ENCODE results near the gene NOVA1. TPM values are rescaled to one million over a fixed set of nuclear protein-coding genes. Genes with fewer than 3 reads are reported as not detected.

Gene NOVA1
- polyA plus RNA-seq, 3 donors, result 0.90 to 24.0 (median 5.5) TPM

DNA sequence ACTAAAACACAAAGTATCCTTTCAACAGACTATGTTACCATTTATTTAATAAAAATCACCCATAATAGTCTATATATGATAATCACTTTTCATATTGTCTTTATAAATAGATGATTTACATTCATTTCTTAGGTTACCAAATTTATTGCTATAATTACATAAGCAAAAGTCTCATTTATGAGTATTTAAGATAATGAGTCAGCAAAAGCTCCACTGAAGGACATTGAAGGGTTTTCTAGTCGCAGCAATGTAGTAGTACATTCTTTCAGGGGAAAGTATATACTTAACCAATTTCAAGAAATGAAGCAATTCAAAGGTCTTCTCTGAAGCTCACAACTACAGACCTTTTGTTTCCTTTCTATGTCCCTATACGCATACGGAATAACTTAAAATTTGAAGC lies 110.9 kb downstream of the NOVA1 start:
- H3K27ac ChIP-seq (ENCODE audit: low read depth, low read length), result no peak overlapping the region
- 89 to 92% (median 92%) methylated on average over 3 of the region's 3 CpGs for WGBS, 3 donors

DNA sequence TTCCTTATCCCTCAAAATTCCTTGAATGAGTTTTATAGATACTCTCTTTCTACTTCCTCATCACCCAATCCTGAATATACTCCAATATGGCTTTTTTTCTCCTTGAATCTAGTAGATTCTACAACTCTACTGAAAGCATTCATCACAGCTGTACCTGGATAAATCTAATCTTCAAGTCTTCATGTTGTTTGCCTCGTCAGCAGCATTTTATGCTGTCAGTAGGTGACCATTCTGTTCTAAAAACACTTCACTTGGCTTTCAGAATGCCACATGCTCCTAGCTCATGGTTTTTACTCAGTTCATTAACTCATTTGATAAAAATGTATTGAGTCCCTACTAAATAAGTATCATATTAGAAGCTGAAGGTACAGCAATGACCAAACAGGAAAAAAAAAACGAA lies 113.3 kb downstream of the NOVA1 start:
- WGBS, 3 donors, result 85 to 87% (median 86%) methylated on average over 2 of the region's 2 CpGs

DNA sequence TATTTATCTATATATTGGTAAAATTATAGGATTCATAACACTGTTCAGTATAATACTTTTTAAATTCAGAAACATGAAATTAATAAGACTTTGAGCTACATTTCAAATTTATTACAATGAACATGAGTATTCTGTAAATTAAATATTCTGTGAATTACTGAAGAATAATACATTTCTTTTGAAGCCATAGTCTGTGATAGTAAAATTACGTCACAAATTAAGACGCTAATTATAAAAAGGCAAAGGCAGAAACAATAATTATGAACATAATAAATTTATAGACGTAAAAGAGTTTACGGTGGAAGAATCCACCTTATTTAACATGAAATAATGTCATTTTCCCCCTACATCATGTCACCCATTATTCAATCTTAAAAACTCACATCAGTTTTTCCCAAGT lies 118.9 kb downstream of the NOVA1 start:
- H3K27ac ChIP-seq (ENCODE audit: low read depth, low read length), result no peak overlapping the region
- WGBS, 3 donors, result 94 to 96% (median 96%) methylated on average over 4 of the region's 4 CpGs

More for the DNA sequence above, 113.3 kb downstream of the NOVA1 start:
- no peak overlapping the region for H3K27ac ChIP-seq (ENCODE audit: low read depth, low read length)

DNA sequence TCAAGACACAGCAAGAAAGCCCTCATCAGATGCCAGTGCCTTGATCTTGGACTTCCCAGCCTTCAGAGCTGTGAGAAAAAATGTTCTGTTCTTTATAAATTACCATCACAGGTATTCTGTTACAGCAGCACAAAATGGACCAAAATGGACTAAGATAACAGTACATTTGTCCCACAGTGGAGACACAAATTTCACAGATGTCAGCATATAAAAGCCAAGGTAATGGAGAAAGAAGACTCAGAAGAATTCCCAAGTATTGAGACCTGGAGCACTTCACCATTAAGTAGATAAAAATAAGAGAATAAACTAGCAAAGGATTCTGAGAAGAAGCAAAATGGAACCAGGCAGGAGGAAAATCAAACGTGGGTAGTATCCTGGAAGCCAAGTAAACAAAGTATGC lies 131.0 kb downstream of the NOVA1 start:
- 57 to 70% (median 63%) methylated on average over 1 of the region's 1 CpG for WGBS, 3 donors
- H3K27ac ChIP-seq (ENCODE audit: low read depth, low read length), result no peak overlapping the region

DNA sequence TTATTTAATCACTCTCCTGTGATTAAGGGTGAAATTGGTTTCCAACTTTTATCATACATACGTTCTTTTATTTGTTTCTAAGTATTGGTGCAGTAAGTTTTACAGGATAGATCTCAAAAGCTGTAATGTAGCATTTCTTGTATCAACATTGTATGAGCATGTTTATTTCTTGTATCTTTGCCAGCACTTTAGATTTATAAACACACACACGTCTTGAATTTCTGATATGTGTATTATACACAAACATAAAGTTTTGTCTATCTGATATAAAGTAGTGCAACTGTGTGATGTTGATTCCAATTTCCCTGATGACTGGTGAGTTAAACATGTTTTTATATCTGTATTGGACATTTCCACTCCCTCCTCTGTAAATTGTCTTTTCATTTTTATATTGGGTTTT lies 134.7 kb downstream of the NOVA1 start:
- 42 to 61% (median 52%) methylated on average over 2 of the region's 2 CpGs for WGBS, 3 donors
- no peak overlapping the region for H3K27ac ChIP-seq (ENCODE audit: low read depth, low read length)

DNA sequence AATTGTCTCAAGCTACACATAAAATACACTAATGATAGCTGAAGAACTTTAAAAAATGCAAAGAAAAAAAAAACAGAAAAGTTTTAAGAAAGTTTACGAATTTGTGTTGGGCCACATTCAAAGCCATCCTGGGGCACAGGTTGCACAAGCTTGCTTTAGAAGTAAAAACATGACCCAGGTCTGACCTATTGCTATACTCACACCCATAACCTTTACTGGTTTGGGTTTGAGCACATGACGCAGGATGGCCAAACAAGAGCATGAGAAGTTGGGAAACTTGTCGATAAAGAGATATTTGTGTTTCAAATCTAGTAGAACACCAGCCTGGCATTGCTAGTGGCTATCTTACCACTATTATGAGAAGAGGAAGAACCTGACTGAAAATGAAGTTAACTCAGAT lies 143.7 kb downstream of the NOVA1 start:
- H3K27ac ChIP-seq (ENCODE audit: low read depth, low read length), result no peak overlapping the region
- 78 to 92% (median 92%) methylated on average over 3 of the region's 3 CpGs for WGBS, 3 donors

DNA sequence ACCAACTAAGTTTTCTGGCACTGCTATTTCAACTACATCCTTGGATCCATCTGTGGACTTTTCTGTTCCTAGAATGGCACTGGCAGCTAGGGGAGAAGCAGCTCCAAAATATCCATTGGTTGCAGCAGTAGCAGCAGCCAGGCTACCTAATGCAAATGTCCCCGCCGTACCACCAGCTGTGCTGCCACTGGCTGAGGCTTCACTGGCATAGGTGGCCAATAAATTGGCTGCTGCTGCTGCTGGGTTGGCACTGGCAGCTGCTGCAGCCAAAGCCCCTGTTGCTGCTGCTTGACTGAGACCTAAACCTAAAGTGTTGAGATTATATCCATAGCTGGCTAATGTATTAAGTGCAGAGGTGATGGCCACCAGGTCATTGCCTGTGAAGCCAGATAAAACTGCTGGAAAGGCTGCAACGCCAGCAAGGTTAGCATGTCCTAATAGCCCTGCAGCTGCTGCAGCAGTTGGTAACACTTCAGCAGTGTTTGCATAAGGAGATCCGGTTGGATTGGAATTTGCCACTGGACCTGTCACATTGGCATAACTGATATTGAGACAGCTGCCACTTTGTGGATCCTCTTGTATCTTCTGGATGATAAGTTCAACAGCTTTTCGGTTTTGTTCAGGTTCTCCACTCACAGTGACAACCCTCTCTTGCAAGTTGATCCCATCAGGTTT lies 149.5 kb downstream of the NOVA1 start:
- WGBS, 3 donors, result 60 to 79% (median 76%) methylated on average over 5 of the region's 5 CpGs
- H3K27ac ChIP-seq (ENCODE audit: low read depth, low read length), result no peak overlapping the region

DNA sequence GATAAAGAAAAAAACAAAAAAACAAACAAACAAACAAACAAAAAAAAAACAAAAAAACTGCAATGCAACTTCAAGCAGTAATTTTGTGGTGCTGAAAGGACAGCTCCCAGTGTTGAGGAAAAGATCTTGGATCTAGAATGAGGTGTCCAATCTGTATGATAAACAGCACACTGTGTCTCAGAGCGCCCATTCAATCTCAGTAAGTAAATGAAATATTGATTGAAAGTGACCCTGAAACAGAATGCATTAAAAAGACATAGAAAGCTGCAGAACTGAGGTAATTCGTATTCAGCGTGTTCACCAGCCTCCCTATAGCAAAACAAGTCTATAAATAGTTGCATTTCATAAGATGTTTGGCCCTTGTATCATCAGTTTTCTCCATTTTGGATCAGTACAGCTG lies 153.0 kb downstream of the NOVA1 start:
- H3K27ac ChIP-seq (ENCODE audit: low read depth, low read length), result no peak overlapping the region
- 42 to 76% (median 75%) methylated on average over 3 of the region's 3 CpGs for WGBS, 3 donors

DNA sequence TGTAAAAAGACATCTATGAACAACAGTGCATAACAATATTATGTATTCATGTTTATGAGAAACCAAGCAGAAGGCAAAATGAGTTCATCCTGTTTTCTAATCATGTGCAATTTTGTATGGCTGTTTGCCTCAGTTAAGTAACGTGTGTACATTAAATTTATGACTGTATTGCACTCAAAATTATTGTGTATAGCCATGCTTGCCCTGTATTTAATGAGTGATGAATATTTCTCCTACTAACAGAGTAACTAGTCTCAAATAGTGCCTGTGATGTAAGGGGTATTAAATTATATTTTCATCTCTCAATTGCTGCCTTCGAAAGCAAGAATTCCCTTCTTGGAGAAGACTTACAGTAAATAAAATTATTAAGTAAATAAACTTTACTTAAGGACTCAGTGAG lies 154.2 kb downstream of the NOVA1 start:
- WGBS, 3 donors, result 74 to 84% (median 76%) methylated on average over 2 of the region's 2 CpGs
- H3K27ac ChIP-seq (ENCODE audit: low read depth, low read length), result no peak overlapping the region

DNA sequence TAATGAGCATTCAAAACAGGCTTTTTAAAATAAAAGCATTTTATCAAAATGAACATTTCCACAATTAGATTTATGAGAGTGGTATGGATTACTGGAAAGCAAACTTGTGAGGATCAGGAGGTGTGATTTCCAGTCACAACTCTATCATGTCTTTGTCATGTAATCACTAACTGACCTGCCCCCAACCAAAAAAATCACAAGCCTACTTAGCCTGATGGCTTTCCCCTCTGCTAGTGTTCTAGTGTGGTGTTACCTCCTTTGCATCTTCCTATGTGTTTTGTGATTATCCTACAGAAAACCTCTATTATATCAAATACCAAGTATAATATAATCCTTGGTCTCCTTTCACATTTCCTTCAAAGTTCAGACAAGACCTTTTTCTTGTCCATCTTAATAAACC lies 168.6 kb downstream of the NOVA1 start:
- H3K27ac ChIP-seq (ENCODE audit: low read depth, low read length), result no peak overlapping the region

DNA sequence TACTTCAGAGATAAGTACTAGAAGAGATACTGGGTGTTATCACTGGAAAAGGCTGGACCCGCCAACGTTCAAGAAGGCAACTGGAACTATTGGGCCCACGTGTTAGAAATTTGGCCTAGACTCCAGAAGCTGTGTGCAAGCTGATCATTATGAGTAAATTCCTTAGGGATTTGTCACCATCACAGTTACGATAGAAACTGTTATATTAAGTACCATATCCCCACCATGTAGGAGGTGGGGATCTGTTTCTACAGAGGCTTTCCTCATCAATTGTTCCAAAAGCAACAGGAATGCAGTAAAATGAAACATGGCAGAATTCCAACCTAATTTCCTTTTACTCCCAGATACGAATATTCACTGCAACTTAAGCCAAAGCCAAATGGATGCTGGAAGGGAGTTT lies 170.7 kb downstream of the NOVA1 start:
- 43 to 70% (median 43%) methylated on average over 5 of the region's 5 CpGs for WGBS, 3 donors

DNA sequence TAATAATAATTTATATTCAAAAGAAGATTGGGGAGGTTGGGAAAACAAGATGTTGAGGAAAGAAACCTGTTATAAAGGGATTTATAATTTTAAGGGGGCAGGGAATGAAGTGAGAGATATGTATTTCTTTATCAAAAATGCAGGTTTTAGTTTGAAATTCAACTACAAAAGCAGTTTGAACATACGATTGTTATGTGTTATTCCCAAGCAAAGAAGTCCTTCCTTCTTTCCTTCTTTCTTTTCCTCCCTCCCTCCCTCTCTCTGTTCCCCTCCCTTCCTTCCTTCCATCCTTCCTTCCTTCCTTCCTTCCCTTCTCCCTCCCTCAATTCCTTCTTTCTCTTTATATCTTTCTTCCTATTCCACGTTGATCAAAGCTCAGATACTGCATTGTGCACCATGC lies 173.3 kb downstream of the NOVA1 start:
- WGBS, 3 donors, result 47 to 60% (median 52%) methylated on average over 2 of the region's 2 CpGs
- no peak overlapping the region for H3K27ac ChIP-seq (ENCODE audit: low read depth, low read length)

More for the DNA sequence above, 170.7 kb downstream of the NOVA1 start:
- no peak overlapping the region for H3K27ac ChIP-seq (ENCODE audit: low read depth, low read length)

DNA sequence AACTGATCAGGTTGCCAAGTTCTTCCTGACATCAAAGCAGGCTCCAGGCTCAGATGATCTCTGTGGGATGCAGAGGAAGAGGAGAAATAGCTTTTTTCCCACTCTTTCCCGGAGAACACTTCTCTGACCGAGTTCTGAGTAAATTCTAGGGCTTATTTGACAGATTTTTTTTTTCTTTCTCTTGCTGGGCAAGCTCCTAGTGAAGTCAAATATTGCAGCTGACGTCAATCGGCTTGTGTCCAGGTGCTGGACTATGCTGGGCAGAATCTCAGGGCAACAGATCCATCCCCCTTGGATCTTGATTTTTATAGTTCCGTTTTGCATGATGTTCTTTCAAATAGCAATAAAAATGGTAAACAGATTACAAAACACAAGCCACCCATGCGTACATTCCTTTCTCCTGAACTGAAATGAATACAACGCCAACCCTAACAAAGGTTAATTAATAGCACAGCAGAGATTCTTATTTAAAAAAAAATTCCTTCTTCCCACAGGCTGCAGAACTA lies 182.2 kb downstream of the NOVA1 start:
- 51 to 60% (median 55%) methylated on average over 7 of the region's 7 CpGs for WGBS, 3 donors
- no peak overlapping the region for H3K27ac ChIP-seq (ENCODE audit: low read depth, low read length)

DNA sequence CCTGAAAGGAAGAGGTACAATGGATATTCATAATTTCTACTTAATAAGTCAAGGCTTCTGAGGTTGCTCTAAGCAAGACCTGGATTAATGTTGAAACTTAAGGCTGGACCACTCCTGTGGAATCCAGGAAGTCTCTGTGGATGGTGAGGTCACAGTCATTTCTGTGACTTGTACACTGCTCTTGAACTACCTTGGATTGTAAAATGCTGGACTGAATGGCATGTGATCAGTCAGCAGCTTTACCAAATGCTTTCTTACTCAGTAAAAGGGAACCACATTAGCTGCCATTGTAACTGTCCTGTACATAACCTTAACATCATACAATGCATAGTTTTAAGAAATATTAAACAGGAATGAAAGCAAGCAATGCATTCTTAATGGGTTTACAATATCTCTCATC lies 182.9 kb downstream of the NOVA1 start:
- H3K27ac ChIP-seq (ENCODE audit: low read depth, low read length), result no peak overlapping the region

DNA sequence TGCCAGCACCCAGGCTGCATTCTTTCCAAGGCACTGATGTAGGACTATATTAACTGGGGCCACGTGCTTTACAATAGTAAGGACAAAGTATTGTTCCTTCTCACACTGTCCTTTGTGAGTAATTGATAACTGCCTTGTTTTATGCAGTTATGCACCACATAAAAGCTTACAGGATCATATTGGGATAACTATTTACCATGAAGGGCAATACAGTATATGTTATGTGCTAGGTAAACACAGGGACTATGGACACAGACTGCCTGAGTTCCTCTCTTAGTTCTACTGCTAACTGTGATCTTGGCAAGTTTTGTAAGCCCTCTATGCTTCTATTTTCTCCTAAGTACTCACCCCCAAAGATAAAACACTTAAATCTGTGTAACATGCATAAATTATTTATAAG lies 183.7 kb downstream of the NOVA1 start:
- WGBS, 3 donors, result 70 to 89% (median 86%) methylated on average over 1 of the region's 1 CpG
- no peak overlapping the region for H3K27ac ChIP-seq (ENCODE audit: low read depth, low read length)

DNA sequence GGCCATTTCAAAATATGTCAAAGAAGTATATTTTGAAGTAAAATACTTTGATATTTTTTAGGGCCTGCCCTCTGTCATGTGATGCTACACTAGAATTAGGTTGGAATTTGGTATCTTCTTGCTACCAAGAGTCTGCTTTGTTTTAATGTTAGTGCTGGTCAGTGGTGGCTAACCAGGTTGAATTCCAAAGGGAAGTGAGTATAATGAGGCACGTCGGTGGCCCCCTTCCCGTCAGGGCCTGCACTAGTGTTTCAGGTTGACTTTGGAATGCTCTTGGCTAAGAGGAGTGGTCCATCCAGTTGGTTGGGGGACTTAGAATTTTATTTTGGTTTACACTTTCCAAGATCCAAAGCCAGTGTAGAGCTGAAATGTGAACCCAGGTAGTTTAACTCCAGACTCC lies 185.4 kb downstream of the NOVA1 start:
- no peak overlapping the region for H3K27ac ChIP-seq (ENCODE audit: low read depth, low read length)

DNA sequence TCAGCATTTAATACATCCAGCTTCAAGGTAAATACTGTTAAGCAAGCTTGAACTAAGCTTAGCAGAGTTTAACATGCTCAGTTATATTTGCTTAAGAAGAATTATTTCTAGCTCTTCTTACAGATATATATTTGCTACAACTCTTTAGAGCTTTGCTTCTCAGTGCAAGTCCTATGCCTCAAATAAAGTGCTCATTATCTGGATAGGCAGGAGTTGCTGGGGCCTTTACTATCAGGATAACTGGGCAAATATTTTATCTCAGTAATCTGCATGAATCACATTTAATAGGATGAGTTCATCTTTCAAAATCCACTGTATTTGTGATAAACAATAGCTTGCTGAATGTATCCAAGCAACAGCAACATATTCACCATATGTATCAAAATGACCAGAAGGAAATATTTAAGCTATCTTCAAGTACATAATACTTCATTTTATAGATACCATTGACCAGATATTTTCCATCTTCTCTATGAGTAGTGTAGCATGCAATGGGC lies 187.6 kb downstream of the NOVA1 start:
- no peak overlapping the region for H3K27ac ChIP-seq (ENCODE audit: low read depth, low read length)

More for the DNA sequence above, 185.4 kb downstream of the NOVA1 start:
- 80 to 85% (median 80%) methylated on average over 3 of the region's 3 CpGs for WGBS, 3 donors

DNA sequence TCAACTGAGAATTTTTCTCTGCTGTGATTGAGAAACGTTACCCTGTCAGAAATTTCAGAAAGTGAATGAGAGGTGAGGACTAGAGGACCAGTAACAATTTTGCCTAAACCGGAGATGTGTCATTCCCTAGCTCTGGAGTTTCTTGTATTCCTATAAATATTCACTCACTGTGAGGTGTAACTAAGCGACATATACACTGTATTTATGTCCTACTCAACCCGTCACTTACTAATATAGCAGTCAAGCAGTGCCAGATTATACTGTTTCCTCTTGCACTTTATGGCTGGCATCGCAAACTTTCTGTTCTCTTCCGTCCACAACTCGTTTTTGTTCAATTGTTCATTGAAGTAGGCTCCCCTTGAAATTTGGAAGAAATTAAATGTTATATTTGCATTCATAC lies 192.9 kb downstream of the NOVA1 start:
- H3K27ac ChIP-seq (ENCODE audit: low read depth, low read length), result no peak overlapping the region
- 76 to 85% (median 82%) methylated on average over 7 of the region's 7 CpGs for WGBS, 3 donors

DNA sequence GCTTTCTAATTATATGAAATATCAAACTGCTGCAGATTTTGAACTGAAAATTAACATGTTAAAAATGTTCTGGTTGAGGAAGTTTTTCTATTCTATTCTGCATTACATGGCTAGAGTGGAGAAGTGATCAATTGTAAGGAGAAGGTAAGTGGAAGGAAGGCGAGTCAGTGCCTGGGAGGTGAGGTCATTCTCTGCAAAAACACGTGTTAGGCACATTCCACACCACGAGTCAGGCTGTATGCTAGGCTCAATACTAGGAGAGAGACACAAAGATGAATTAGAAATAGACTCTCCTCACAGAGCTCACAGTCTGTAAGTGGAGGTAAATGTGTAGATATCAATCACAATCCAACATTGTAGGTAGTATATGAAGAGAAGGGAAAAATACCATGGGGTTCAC lies 194.1 kb downstream of the NOVA1 start:
- no peak overlapping the region for H3K27ac ChIP-seq (ENCODE audit: low read depth, low read length)
- 25 to 50% (median 39%) methylated on average over 3 of the region's 3 CpGs for WGBS, 3 donors

DNA sequence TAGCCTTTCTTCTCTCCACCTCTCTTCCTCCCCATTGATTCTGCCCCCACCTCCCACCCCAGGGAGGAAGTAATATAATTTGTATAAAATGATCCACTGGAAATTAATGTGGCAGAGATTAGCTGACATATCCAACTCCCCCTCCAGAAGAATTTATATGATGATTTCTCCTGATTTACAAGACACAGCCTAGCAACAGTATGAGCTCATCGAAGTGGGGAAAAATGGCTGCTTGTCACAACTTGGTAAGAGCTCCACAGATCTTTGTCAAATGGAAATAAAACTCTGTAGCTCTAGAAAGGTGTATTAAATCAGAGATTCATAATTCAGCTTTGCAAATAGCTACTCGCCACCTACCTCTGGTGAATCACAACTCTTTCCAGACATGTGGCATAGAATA lies 195.7 kb downstream of the NOVA1 start:
- no peak overlapping the region for H3K27ac ChIP-seq (ENCODE audit: low read depth, low read length)
- WGBS, 3 donors, result 90 to 95% (median 92%) methylated on average over 2 of the region's 2 CpGs
